H9 (cell line): Measurements from ENCODE around the gene ECHDC3. TPM values are rescaled to one million over a fixed set of nuclear protein-coding genes. Genes with fewer than 3 reads are reported as not detected.

Experiments
- DNase-seq: peaks from one replicate; pipeline ENCODE4 v3.0.0-alpha.2; 2017
- H2AFZ ChIP-seq: one replicate; pipeline ENCODE4 v1.6.1; 2013; ENCODE audit warnings: mild to moderate bottlenecking, low read length, control low read depth, moderate library complexity
- H2AK5ac ChIP-seq: 2 replicates; pipeline ENCODE4 v1.6.1; 2013; ENCODE audit warnings: low read length, control low read depth, mixed read lengths; ENCODE audit not compliant: insufficient read length
- H2BK120ac ChIP-seq: one replicate; pipeline ENCODE4 v1.6.1; 2013; ENCODE audit warnings: low read depth, mild to moderate bottlenecking, low read length, control low read depth, inconsistent platforms; ENCODE audit not compliant: poor library complexity, severe bottlenecking
- H2BK12ac ChIP-seq: 2 replicates; pipeline ENCODE4 v1.6.1; 2013; ENCODE audit warnings: low read length, control low read depth, mixed read lengths, low read depth; ENCODE audit not compliant: insufficient read length
- H2BK15ac ChIP-seq: 2 replicates; pipeline ENCODE4 v1.6.1; 2013; ENCODE audit warnings: low read depth, low read length, control low read depth
- H2BK20ac ChIP-seq: one replicate; pipeline ENCODE4 v1.6.1; 2013; ENCODE audit warnings: low read depth, mild to moderate bottlenecking, low read length, control low read depth, inconsistent platforms; ENCODE audit not compliant: poor library complexity, severe bottlenecking
- H2BK5ac ChIP-seq: 2 replicates; pipeline ENCODE4 v1.6.1; 2013; ENCODE audit warnings: low read length, control low read depth, mixed read lengths; ENCODE audit not compliant: insufficient read length
- H3K14ac ChIP-seq: 2 replicates; pipeline ENCODE4 v1.6.1; 2013; ENCODE audit warnings: low read length, control low read depth; ENCODE audit not compliant: insufficient read depth
- H3K18ac ChIP-seq: 2 replicates; pipeline ENCODE4 v1.6.1; 2013; ENCODE audit warnings: low read depth, mild to moderate bottlenecking, mixed read lengths, low read length, control low read depth; ENCODE audit not compliant: insufficient read length
- H3K23ac ChIP-seq: 2 replicates; pipeline ENCODE4 v1.6.1; 2013; ENCODE audit warnings: low read length, control low read depth, mixed read lengths, low read depth; ENCODE audit not compliant: insufficient read length
- H3K23me2 ChIP-seq: 2 replicates; pipeline ENCODE4 v1.6.1; 2013; ENCODE audit warnings: low read depth, mild to moderate bottlenecking, mixed read lengths, low read length, control low read depth; ENCODE audit not compliant: insufficient read length, poor library complexity, severe bottlenecking
- H3K27ac ChIP-seq: 2 replicates; pipeline ENCODE4 v1.5.1; 2013; ENCODE audit warnings: low read length, control low read depth, mixed read lengths, low read depth; ENCODE audit not compliant: insufficient read length
- H3K27me3 ChIP-seq: 2 replicates; pipeline ENCODE4 v1.6.1; 2013; ENCODE audit warnings: low read length, control low read depth, inconsistent platforms; ENCODE audit not compliant: insufficient read depth
- H3K4ac ChIP-seq: 2 replicates; pipeline ENCODE4 v1.6.1; 2013; ENCODE audit warnings: low read depth, mild to moderate bottlenecking, control low read depth, inconsistent platforms, low read length, moderate library complexity
- H3K4me1 ChIP-seq: 2 replicates; pipeline ENCODE4 v1.6.1; 2013; ENCODE audit warnings: low read length, control low read depth, inconsistent platforms; ENCODE audit not compliant: insufficient read depth
- H3K4me2 ChIP-seq: 2 replicates; pipeline ENCODE4 v1.6.1; 2013; ENCODE audit warnings: low read length, control low read depth, mixed read lengths; ENCODE audit not compliant: insufficient read length, insufficient read depth
- H3K56ac ChIP-seq: 2 replicates; pipeline ENCODE4 v1.6.1; 2013; ENCODE audit warnings: low read depth, mild to moderate bottlenecking, mixed read lengths, low read length, control low read depth; ENCODE audit not compliant: insufficient read length
- H3K79me1 ChIP-seq: 2 replicates; pipeline ENCODE4 v1.6.1; 2013; ENCODE audit warnings: low read depth, mild to moderate bottlenecking, moderate library complexity, low read length, control low read depth, inconsistent platforms; ENCODE audit not compliant: insufficient read depth, poor library complexity, severe bottlenecking
- H3K79me2 ChIP-seq: 2 replicates; pipeline ENCODE4 v1.6.1; 2013; ENCODE audit warnings: low read length, control low read depth, inconsistent platforms; ENCODE audit not compliant: insufficient read depth
- H3K9ac ChIP-seq: 2 replicates; pipeline ENCODE4 v1.6.1; 2013; ENCODE audit warnings: low read length, control low read depth, mixed read lengths; ENCODE audit not compliant: insufficient read length; ENCODE audit errors: extremely low read depth
- H3K9me3 ChIP-seq: one replicate; pipeline ENCODE4 v1.6.1; 2013; ENCODE audit warnings: low read depth, low read length, inconsistent platforms; ENCODE audit not compliant: control insufficient read depth
- H3T11ph ChIP-seq: one replicate; pipeline ENCODE4 v1.6.1; 2013; ENCODE audit warnings: mild to moderate bottlenecking, low read length, control low read depth, inconsistent platforms
- H4K20me1 ChIP-seq: one replicate; pipeline ENCODE4 v1.6.1; 2013; ENCODE audit not compliant: control insufficient read depth, insufficient read length, insufficient read depth
- H4K5ac ChIP-seq: 2 replicates; pipeline ENCODE4 v1.6.1; 2013; ENCODE audit warnings: low read depth, mild to moderate bottlenecking, mixed read lengths, low read length, control low read depth; ENCODE audit not compliant: insufficient read length
- H4K8ac ChIP-seq: replicated peaks from 2 replicates; pipeline ENCODE4 v1.6.1; 2013; ENCODE audit warnings: low read length, control low read depth, mixed read lengths, low read depth; ENCODE audit not compliant: insufficient read length
- H4K91ac ChIP-seq: 2 replicates; pipeline ENCODE4 v1.6.1; 2013; ENCODE audit warnings: low read depth, mild to moderate bottlenecking, moderate library complexity, mixed read lengths, low read length, control low read depth; ENCODE audit not compliant: insufficient read length
- H3K27ac Mint-ChIP-seq, 3 experiments: 2 replicates in 2 of 3; 3 replicates in 1 of 3; pipeline ENCODE4 v1.8.0; 2020 to 2021; ENCODE audit warnings: mixed read lengths in 3 of 3, mild to moderate bottlenecking in 1 of 3, moderate library complexity in 1 of 3
- H3K27me3 Mint-ChIP-seq: 2 replicates; pipeline ENCODE4 v1.8.0; 2021; ENCODE audit warnings: low read depth, mild to moderate bottlenecking, moderate library complexity, mixed read lengths
- H3K36me3 Mint-ChIP-seq, 3 experiments: 2 replicates in 2 of 3; 3 replicates in 1 of 3; pipeline ENCODE4 v1.8.0; 2020 to 2021; ENCODE audit warnings: low read depth in 3 of 3, mixed read lengths in 3 of 3; ENCODE audit not compliant: insufficient read depth in 1 of 3
- H3K4me1 Mint-ChIP-seq, 2 experiments: 2 replicates each; pipeline ENCODE4 v1.8.0; 2020; ENCODE audit warnings: mixed read lengths in 2 of 2
- H3K4me3 Mint-ChIP-seq, 2 experiments: 2 replicates in 1 of 2; 3 replicates in 1 of 2; pipeline ENCODE4 v1.8.0; 2020 to 2021; ENCODE audit warnings: mild to moderate bottlenecking in 2 of 2, mixed read lengths in 2 of 2, moderate library complexity in 1 of 2
- H3K9me3 Mint-ChIP-seq, 2 experiments: 2 replicates in 1 of 2; 3 replicates in 1 of 2; pipeline ENCODE4 v1.8.0; 2020; ENCODE audit warnings: mild to moderate bottlenecking in 2 of 2, mixed read lengths in 2 of 2, moderate library complexity in 1 of 2
- WGBS: extraction: QIAGEN DNeasy Blood & Tissue Kit; methylation state at CpG from one replicate; pipeline ENCODE4 v1.1.7; 2013; ENCODE audit warnings: missing lambda C conversion rate, low lambda C conversion rate, mixed read lengths; ENCODE audit not compliant: insufficient read length; ENCODE audit errors: extremely low coverage; 5-methylcytosine and 5-hydroxymethylcytosine counted together
- total RNA-seq: library from RNA; stranded (reverse); gene quantifications from 2 replicates; pipeline ENCODE4 v1.2.1, GENCODE V29; 2021
- TF ChIP-seq, protein P1 (sequence below): fragments of 200-600 bp; sonication (generic); conservative IDR thresholded peaks from 3 replicates; pipeline ENCODE4 v1.8.0; 2021; ENCODE audit warnings: antibody characterized with exemption, mild to moderate bottlenecking

The ECHDC3 gene
- total RNA-seq, 1 experiment from 2014 or later: 9.3 TPM

DNA sequence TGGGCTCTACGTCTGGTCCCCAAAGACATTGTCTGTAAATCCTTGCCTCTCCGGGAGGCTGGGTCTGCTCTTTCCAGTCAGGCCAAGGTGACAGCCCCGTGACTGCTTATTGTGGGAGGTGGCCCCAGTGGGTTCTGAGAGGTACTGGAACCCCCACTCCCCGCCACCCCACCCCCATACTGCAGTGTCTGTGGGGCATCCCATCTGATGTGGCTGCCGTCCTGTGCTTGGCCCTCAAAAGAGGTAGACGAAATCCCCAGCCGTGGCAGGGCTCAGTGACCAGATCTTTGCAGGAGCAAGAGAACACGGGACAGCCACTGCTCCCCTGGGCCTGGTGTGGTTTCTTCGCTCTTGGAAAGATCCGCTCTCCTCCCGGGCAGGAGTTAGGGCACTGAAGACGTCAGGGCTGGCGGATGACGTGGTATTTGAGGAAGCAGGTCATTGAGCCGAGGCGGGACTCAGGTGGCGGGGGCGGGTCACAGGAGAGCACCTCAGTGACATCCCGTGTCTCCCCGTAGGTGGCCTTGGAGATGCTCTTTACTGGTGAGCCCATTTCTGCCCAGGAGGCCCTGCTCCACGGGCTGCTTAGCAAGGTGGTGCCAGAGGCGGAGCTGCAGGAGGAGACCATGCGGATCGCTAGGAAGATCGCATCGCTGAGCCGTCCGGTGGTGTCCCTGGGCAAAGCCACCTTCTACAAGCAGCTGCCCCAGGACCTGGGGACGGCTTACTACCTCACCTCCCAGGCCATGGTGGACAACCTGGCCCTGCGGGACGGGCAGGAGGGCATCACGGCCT is 20.7 kb downstream of the ECHDC3 start:
- Histone ChIP-seq H2AK5ac (no peak overlapping the region), H2BK20ac (no peak overlapping the region), H2BK5ac (no peak overlapping the region), H2BK120ac (no peak overlapping the region), H2BK15ac (no peak overlapping the region), H3K18ac (no peak overlapping the region), H3K23ac (no peak overlapping the region), H4K91ac (no peak overlapping the region), H3K9ac (no peak overlapping the region), H2BK12ac (no peak overlapping the region), H3K23me2 (no peaks in the 10 kb centered on the region), H2AFZ (no peak overlapping the region), H3K56ac (no peak overlapping the region), H3K4me2 (no peak overlapping the region), H3K9me3 (no peaks in the 10 kb centered on the region), H3K4ac (no peak overlapping the region), H3K14ac (no peak overlapping the region; the same call in 1 of the 2 replicates), H3K79me2 (no peaks in the 10 kb centered on the region), H3T11ph (no peak overlapping the region), H4K5ac (no peak overlapping the region), H3K4me1 (no peaks in the 10 kb centered on the region), H3K27ac (no peak overlapping the region), H4K8ac (no peak overlapping the region), H3K27me3 (no peaks in the 10 kb centered on the region), H4K20me1 (no peaks in the 10 kb centered on the region), H3K79me1 (no peaks in the 10 kb centered on the region)
- Mint-ChIP-seq H3K36me3 (no peaks in the 10 kb centered on the region; a peak in 1 of 7 replicates), H3K4me1 (no peaks in the 10 kb centered on the region), H3K9me3 (no peaks in the 10 kb centered on the region), H3K27me3 (no peaks in the 10 kb centered on the region), H3K27ac (no peak overlapping the region), H3K4me3 (no peak overlapping the region)
- TF ChIP-seq, protein P1, sequence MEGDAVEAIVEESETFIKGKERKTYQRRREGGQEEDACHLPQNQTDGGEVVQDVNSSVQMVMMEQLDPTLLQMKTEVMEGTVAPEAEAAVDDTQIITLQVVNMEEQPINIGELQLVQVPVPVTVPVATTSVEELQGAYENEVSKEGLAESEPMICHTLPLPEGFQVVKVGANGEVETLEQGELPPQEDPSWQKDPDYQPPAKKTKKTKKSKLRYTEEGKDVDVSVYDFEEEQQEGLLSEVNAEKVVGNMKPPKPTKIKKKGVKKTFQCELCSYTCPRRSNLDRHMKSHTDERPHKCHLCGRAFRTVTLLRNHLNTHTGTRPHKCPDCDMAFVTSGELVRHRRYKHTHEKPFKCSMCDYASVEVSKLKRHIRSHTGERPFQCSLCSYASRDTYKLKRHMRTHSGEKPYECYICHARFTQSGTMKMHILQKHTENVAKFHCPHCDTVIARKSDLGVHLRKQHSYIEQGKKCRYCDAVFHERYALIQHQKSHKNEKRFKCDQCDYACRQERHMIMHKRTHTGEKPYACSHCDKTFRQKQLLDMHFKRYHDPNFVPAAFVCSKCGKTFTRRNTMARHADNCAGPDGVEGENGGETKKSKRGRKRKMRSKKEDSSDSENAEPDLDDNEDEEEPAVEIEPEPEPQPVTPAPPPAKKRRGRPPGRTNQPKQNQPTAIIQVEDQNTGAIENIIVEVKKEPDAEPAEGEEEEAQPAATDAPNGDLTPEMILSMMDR: no peak
- no peak for DNase-seq
- no CpG with 5 or more reads among the region's 32 CpGs for WGBS
